GM23248 (cell line): ENCODE data around the gene MLLT10.

Source experiments
- EZH2 ChIP-seq: fragments of 200-600 bp; sonication (generic); IDR thresholded peaks from 2 replicates; pipeline ENCODE4 v1.6.1; 2018; ENCODE audit warnings: antibody characterized with exemption, mild to moderate bottlenecking; ENCODE audit not compliant: insufficient read depth, poor library complexity, severe bottlenecking
- EZH2phosphoT487 ChIP-seq: fragments of 200-600 bp; sonication (generic); IDR thresholded peaks from 2 replicates; pipeline ENCODE4 v1.6.1; 2018; ENCODE audit warnings: antibody characterized with exemption, moderate library complexity, mild to moderate bottlenecking, low read depth; ENCODE audit not compliant: insufficient read depth

DNA sequence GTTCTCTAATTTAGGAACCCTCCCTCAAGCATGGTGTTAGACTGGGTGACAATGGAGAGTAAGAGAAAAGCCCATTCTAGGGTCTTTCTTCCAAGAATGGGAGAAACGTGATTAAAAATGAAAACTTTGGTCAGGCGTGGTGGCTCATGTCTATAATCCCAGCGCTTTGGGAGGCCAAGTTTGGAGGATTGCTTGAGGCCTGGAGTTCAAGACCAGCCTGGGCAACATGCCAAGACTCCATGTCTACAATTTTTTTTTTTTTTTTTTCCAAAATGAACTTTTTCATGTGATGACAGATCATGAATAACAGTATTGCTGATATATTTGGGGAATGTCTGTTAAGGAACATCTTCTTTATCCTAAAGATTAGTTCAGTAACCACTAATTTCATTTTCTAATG lies 194.6 kb downstream of the MLLT10 start:
- TF ChIP-seq EZH2phosphoT487 (no peak), EZH2 (no peak)
